MG63 (cell line): ENCODE results near the gene DNAH17. TPM values are rescaled to one million over a fixed set of nuclear protein-coding genes. Genes with fewer than 3 reads are reported as not detected.

ENCODE experiments used
- DNase-seq: peaks from one replicate; pipeline ENCODE4 v3.0.0-alpha.2; 2020
- H3K27me3 ChIP-seq: fragments of 250-450 bp; sonication (Bioruptor Pico); 2 replicates; pipeline ENCODE4 v1.5.1; 2020; ENCODE audit warnings: mild to moderate bottlenecking, moderate library complexity
- H3K36me3 ChIP-seq: fragments of 250-450 bp; sonication (Bioruptor Pico); 2 replicates; pipeline ENCODE4 v1.5.1; 2020; ENCODE audit warnings: mild to moderate bottlenecking, moderate library complexity
- H3K4me3 ChIP-seq: fragments of 250-450 bp; sonication (Bioruptor Pico); 2 replicates; pipeline ENCODE4 v1.5.1; 2020; ENCODE audit warnings: mild to moderate bottlenecking, moderate library complexity
- H3K9me3 ChIP-seq: fragments of 250-450 bp; sonication (Bioruptor Pico); 2 replicates; pipeline ENCODE4 v1.5.1; 2020; ENCODE audit warnings: mild to moderate bottlenecking, moderate library complexity
- total RNA-seq: library from RNA; depleted of rRNA; stranded (reverse); fragments of >200 nt; shearing (Covaris generic); gene quantifications from 2 replicates; pipeline ENCODE4 v1.2.3, GENCODE V29; 2014; ENCODE audit warnings: low replicate concordance; rRNA removed

The DNAH17 gene
- not detected in 2 replicates for total RNA-seq

DNA sequence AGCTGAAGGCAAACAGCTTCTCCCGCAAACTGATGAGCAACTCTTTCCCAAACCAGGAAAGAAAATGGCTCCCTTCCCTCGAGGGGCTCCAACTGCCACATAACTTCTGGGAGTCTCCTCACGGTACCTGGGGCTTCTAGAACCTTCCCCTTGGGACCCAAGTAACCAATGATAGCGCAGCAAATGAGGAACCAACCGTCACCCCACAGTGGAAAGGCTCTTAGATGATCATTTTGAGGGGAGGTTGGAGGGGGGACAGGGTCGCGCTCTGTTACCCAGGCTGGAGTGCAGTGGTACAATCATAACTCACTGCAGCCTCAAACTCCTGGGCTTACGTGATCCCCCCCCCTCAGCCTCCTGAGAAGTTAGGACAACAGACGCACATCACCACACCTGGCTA is at the start of gene DNAH17:
DNAH17 (minus strand) TSS at position 101 of the 400 bp plus-strand sequence. CDS start 2,339 bp downstream, outside the sequence.
- DNase-seq = no peak
- H3K36me3 ChIP-seq = no peaks in the 10 kb centered on the region
- no peaks in the 10 kb centered on the region for H3K27me3 ChIP-seq
- no peaks in the 10 kb centered on the region for H3K9me3 ChIP-seq
- H3K4me3 ChIP-seq = no peak within 1 kb of the TSS

DNA sequence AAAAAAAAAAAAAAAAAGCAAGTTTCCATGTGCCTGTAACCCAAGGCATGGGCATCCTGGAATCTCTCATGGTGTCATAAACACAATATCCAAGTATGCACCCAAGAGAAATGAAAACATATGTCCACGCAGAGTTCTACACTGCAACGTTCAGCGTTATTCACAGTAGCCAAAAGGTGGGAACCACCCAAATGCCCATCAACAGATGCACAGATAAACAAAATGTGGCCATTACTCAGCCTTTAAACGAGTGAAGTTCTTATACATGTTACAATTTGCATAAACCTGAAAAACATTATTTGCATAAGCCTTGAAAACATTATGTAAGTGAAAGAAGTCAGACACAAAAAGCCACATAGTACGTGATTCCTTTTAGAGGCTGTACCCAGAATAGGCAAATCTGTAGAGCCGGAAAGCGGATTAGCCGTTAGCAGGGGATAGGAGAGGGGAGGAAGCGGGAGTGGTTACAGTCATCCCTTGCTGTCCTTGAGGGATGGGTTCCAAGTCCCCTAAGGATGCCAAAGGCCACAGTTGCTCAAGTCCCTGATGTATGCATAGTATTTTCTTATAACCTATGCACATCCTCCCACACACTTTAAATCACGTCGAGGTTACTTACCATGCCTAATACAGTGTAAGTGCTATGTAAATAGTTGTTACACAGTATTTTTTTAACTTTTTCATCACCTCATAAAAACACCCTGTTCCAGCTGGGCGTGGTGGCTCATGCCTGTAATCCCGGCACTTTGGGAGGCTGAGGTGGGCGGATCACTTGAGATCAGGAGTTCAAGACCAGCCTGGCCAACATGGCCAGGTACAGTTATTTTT is 47.3 kb upstream of the DNAH17 start:
- Histone ChIP-seq H3K36me3 (no peaks in the 10 kb centered on the region), H3K27me3 (peaks cover 5% of the 10 kb centered on the region; the same call in 1 of the 2 replicates), H3K9me3 (no peaks in the 10 kb centered on the region), H3K4me3 (no peak overlapping the region)
- no peak for DNase-seq

DNA sequence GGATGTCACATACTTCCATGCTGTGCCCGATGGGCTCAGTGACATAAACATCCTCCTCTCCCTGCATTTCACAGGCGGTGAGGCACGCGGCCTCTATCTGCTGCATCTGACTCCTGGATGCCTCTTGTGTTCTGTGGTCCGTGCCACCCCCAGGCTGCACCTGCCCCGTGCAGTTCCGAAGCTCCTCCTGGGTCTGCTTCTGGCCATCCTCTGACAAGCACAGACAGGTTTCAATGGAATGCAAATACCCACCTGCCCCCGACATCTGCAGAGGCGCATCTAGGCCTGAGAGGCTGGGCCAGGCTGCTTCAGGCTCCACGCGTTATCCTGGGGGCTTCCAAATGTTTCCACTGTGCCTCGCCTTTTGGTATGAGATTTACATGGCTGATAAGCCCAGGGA is 46.3 kb upstream of the DNAH17 start:
- H3K4me3 ChIP-seq = no peak overlapping the region
- no peaks in the 10 kb centered on the region for H3K9me3 ChIP-seq
- no peaks in the 10 kb centered on the region for H3K36me3 ChIP-seq
- H3K27me3 ChIP-seq = peaks cover 5% of the 10 kb centered on the region; the same call in 1 of the 2 replicates
- no peak for DNase-seq

GRCh38 chr17:78622491-78623265 is 45.5 kb upstream of the DNAH17 start:
- Histone ChIP-seq H3K36me3 (no peaks in the 10 kb centered on the region), H3K4me3 (no peak overlapping the region), H3K27me3 (peaks cover 5% of the 10 kb centered on the region; the same call in 1 of the 2 replicates), H3K9me3 (no peaks in the 10 kb centered on the region)
- DNase-seq = no peak

DNA sequence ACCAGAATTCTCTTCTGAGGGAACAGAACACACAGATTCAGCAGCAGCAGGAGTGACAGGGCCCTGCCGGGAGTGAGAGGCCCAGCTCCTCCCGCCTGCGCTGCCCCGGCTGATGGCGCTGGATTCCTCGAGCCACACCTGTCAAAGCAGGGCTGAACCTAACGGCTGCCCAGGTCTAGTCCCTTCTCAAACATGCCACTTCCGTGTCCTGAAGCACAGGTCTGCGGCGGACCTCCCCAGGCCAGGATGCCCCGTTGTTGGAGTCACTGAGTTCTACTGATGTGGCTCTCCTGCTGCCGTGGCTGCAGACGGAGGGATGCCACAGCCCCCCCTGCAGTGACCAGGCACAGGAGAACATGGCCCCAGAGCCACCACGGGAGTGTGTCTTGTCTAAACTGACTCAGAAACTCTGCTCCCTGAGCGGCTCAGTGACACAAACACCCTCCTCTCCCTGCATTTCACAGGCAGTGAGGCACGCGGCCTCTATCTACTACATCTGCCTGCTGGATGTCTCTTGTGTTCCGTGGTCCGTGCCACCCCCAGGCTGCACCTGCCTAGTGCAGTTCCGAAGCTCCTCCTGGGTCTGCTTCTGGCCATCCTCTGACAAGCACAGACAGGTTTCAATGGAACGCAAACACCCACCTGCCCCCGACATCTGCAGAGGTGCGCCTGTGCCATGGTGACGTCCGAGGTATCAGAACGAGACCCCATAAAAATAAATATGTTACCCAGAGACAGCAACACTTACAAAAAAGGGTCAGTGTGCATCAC is 44.7 kb upstream of the DNAH17 start:
- H3K9me3 ChIP-seq = no peaks in the 10 kb centered on the region
- no peaks in the 10 kb centered on the region for H3K36me3 ChIP-seq
- DNase-seq = no peak
- peaks cover 5% of the 10 kb centered on the region; the same call in 1 of the 2 replicates for H3K27me3 ChIP-seq
- H3K4me3 ChIP-seq = no peak overlapping the region

- H3K27me3 ChIP-seq = peaks cover 5% of the 10 kb centered on the region; the same call in 1 of the 2 replicates
- H3K4me3 ChIP-seq = no peak overlapping the region
- DNase-seq = no peak
Measured at GRCh38 chr17:78620099-78620498, 42.9 kb upstream of the DNAH17 start.

DNA sequence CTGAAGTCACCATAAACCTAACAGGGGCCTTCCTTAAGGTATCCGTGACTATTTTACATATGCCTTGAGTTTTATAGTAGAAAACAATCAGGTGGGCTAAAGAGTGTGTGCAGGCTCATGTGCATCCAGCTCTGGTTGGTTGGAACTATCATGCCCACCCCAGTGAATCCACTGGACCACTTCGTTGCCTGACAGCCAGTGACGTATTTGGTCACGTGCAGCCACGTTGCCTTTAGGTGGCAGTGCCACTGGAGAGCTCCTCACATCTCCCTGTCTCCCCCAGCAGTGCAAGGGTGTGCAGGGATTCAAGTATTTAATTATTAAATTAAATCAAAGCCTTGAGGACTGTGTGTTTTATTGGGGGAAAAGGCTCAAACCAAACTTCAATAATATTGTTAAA is 42.1 kb upstream of the DNAH17 start:
- no peak for DNase-seq
- Histone ChIP-seq H3K4me3 (no peak overlapping the region), H3K36me3 (no peaks in the 10 kb centered on the region), H3K27me3 (peaks cover 5% of the 10 kb centered on the region; the same call in 1 of the 2 replicates), H3K9me3 (no peaks in the 10 kb centered on the region)

More at GRCh38 chr17:78620099-78620498, 42.9 kb upstream of the DNAH17 start:
- no peaks in the 10 kb centered on the region for H3K9me3 ChIP-seq
- H3K36me3 ChIP-seq = no peaks in the 10 kb centered on the region

- Histone ChIP-seq H3K4me3 (no peak overlapping the region), H3K9me3 (no peaks in the 10 kb centered on the region), H3K27me3 (peaks cover 5% of the 10 kb centered on the region; the same call in 1 of the 2 replicates), H3K36me3 (no peaks in the 10 kb centered on the region)
- DNase-seq = no peak
Measured at GRCh38 chr17:78618264-78619066, 41.3 kb upstream of the DNAH17 start.

DNA sequence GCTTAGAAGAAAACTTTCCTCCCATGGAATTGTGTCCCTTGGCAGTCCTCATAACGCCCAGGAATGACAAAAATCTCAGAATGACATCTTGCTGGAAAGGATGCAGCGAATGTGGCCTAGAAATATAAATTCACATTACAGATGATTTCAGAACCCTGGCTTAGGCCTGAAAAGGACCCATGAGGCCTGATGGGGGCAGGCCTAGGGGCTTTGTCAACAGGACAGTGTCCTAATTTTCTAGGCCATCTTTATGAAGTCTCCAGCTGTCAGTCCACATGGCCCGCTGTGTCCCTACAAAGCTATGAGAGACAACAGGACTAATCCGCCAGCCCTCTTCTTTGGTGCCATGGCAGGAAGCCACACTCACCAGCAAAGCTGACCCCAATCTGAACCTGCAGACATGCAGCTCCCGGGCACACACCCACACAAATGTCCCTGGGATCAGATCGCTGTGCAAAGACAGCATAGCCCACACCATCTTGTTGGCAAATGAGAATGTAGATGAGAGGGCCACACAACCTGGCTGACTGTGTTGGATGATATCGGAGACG is 40.4 kb upstream of the DNAH17 start:
- Histone ChIP-seq H3K4me3 (no peak overlapping the region), H3K9me3 (no peaks in the 10 kb centered on the region), H3K36me3 (no peaks in the 10 kb centered on the region), H3K27me3 (peaks cover 5% of the 10 kb centered on the region; the same call in 1 of the 2 replicates)
- no peak for DNase-seq

DNA sequence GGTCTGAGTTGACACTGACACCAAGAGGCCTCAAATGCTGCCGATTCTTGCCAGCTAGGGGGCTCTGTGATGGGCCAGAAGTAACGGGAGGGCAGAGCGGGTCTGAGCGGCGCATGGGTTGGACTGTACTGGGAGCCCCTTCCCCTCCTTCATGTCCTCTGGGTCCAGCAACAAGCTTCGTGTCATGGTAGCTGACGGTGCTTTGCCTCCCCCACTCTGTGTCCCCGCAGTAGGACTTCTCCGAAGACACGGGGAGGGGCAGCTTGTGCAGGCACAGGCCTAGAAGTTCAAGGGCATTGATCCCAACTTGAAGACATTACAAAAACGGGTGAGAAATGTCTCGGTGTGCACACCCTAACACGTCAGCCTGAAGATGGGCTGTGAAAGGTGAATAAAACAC is 39.8 kb upstream of the DNAH17 start:
- H3K9me3 ChIP-seq = no peaks in the 10 kb centered on the region
- no peak overlapping the region for H3K4me3 ChIP-seq
- H3K27me3 ChIP-seq = peaks cover 5% of the 10 kb centered on the region; the same call in 1 of the 2 replicates
- no peaks in the 10 kb centered on the region for H3K36me3 ChIP-seq
- DNase-seq = no peak

DNA sequence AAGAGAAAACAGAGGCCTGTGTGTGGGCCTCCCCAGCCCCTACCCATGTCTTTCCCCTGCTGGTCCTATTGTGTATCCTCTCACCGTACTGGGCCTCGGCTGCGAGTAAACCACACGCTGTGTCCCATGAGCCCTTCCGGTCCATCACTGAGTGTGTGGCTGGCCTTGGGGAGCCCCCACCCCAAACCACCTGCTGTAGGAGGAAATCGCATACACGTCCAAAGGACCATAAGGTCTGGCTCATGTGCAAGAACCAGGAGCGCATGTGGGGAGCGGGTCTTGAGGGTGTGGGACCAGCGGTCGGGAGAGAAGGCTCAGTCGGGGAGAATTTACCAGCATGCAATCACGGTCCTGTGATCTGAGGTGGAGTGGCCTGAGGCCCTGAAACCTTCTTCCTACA is 38.4 kb upstream of the DNAH17 start:
- Histone ChIP-seq H3K36me3 (no peaks in the 10 kb centered on the region), H3K9me3 (no peaks in the 10 kb centered on the region), H3K4me3 (no peak overlapping the region), H3K27me3 (peaks cover 3% of the 10 kb centered on the region; the same call in 1 of the 2 replicates)
- DNase-seq = no peak

GRCh38 chr17:78613416-78613815 is 36.2 kb upstream of the DNAH17 start:
- Histone ChIP-seq H3K36me3 (no peaks in the 10 kb centered on the region), H3K4me3 (no peak overlapping the region), H3K9me3 (no peaks in the 10 kb centered on the region), H3K27me3 (no peaks in the 10 kb centered on the region)
- no peak for DNase-seq

DNA sequence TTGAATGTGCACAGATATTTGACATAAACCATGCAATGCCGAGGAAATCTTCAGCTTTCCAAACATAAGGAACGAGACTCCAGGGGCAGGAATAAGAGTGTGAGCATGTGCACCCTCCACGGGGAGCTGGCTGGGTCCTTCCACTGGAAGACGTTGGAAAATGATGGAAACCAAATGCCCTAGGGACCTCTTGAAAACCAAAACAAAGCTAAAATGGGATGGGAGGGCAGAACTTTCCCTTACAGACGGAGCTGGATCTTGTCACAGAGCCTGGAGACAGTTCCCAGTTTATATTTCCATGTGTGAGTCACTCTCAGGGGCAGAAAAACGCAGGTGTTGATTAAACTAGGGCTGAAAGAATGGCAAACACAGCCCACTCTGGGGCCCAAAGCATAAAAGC is 34.4 kb upstream of the DNAH17 start:
- Histone ChIP-seq H3K4me3 (no peak overlapping the region), H3K9me3 (0 out of 2 replicates have a peak, but pooled peaks cover 3% of the 10 kb centered on the region), H3K36me3 (no peaks in the 10 kb centered on the region), H3K27me3 (no peaks in the 10 kb centered on the region)
- no peak for DNase-seq

DNA sequence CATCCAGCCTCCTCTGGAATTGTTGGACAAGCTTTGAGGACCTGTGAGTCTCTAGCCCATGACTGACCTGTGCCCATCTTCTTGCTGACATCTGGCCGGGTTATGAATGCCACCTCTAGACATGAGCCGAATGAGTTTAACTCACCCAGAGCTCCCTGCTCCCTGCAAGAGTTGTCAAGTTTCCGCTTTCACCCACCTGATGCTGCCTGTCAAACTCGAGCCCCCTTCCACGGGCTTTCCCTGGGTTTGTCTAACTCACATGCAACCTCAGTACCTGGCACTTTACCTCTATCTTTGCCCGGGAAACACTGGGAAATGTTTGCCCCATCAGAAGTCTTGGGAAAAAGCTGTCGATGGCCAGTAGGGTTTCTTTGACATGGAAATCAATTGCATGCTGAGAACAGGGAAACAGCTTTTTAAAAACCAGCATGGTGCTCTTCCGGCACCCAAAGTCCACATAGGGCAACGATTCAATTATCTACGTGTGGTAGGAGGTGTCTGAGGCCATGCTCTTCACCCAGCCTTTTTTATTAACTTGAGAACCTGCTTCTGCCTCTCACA is 33.8 kb upstream of the DNAH17 start:
- H3K9me3 ChIP-seq = 0 out of 2 replicates have a peak, but pooled peaks cover 3% of the 10 kb centered on the region
- no peaks in the 10 kb centered on the region for H3K27me3 ChIP-seq
- DNase-seq = no peak
- H3K4me3 ChIP-seq = no peak overlapping the region
- H3K36me3 ChIP-seq = no peaks in the 10 kb centered on the region

DNA sequence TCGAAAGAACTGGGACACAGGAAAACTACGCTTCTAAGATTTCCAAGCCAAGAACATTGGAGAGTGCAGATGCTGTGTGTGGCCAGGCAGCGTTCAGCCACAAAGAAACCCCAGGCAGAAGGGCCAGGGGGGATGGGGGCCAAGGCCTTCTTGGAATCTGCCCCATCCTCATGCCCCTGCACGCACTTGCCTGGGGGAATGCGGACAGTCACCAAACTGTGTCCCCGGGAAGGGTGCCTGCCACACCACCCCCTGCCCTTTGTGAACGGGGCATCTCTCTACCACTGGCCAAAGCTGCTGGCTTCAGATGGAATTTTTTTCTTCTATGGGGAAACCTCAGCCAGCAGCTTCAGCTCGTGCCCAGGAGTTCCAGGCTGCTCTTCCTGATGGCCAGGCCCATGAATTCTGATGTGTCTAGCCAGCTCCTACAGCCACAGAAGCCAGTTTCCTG is 32.0 kb upstream of the DNAH17 start:
- DNase-seq = no peak
- no peaks in the 10 kb centered on the region for H3K27me3 ChIP-seq
- no peaks in the 10 kb centered on the region for H3K36me3 ChIP-seq
- 0 out of 2 replicates have a peak, but pooled peaks cover 3% of the 10 kb centered on the region for H3K9me3 ChIP-seq
- H3K4me3 ChIP-seq = no peak overlapping the region
